Adrenal gland (tissue), 12 donors: Measurements from ENCODE around the gene ATG16L1. TPM values are rescaled to one million over a fixed set of nuclear protein-coding genes. Genes with fewer than 3 reads are reported as not detected.

Experiments used
- DNase-seq, 7 donors: peaks; one replicate each; pipeline ENCODE4 v3.0.0-alpha.2; 2019 to 2020
- H3K27ac ChIP-seq, 5 donors: fragments of 200-600 bp; sonication (generic) in 4 of 5; 1 replicate in 3 of 5; 2 replicates in 2 of 5; pipeline versions ENCODE4 v1.5.1 to v1.8.0; 2016 to 2020; ENCODE audit warnings: mild to moderate bottlenecking in 1 of 5
- H3K27me3 ChIP-seq: fragments of 200-600 bp; 2 replicates; pipeline ENCODE4 v1.8.0; 2021
- H3K36me3 ChIP-seq, 2 donors: fragments of 200-600 bp; replicated peaks in 1 of 2; 1 replicate in 1 of 2; 2 replicates in 1 of 2; pipeline versions ENCODE4 v1.5.1 to v1.8.0; 2018 to 2022
- H3K4me1 ChIP-seq, 2 donors: fragments of 200-600 bp; replicated peaks in 1 of 2; 1 replicate in 1 of 2; 2 replicates in 1 of 2; pipeline versions ENCODE4 v1.5.1 to v1.8.0; 2018 to 2021
- H3K4me3 ChIP-seq, 4 donors: fragments of 200-600 bp; sonication (generic) in 3 of 4; one replicate each; pipeline ENCODE4 v1.5.1; 2016 to 2018
- H3K9me3 ChIP-seq, 3 donors: fragments of 200-600 bp; sonication (generic) in 1 of 3; replicated peaks in 1 of 3; 1 replicate in 2 of 3; 2 replicates in 1 of 3; pipeline versions ENCODE4 v1.5.1 to v1.8.0; 2016 to 2021
- POLR2A ChIP-seq, 2 donors: fragments of 450-650 bp; IDR thresholded peaks; one replicate each; pipeline ENCODE4 v1.6.1; 2017; ENCODE audit warnings: antibody characterized with exemption in 2 of 2, mild to moderate bottlenecking in 2 of 2, moderate library complexity in 1 of 2
- WGBS, 4 donors: extraction: QIAGEN DNeasy Blood & Tissue Kit in 2 of 4; methylation state at CpG; one replicate each; pipeline versions ENCODE4 v1.1.5 to v1.1.7; 2013 to 2017; 5-methylcytosine and 5-hydroxymethylcytosine counted together
- intact Hi-C, 2 donors: fragments of 100-400 bp; cut with DNase I; formaldehyde crosslinking; loops; one replicate each; pipeline versions ENCODE4 v1.14.1 to v1.15.0; 2022 to 2023
- polyA plus RNA-seq, 3 donors: library from polyadenylated mRNA; stranded (reverse); fragments of 200-250 nt in 2 of 3; fragments of 350-450 nt in 1 of 3; fragmentation: Illumina TruSeq in 1 of 3; extraction: RNeasy Lipid Tissue Mini Kit (QIAGEN cat#74804) in 1 of 3; gene quantifications; one replicate each; pipeline ENCODE4 v1.2.3, GENCODE V29; 2013 to 2014
- total RNA-seq, 9 donors: library from RNA; depleted of rRNA in 4 of 9; stranded (reverse); fragments of >200 nt in 4 of 9; fragments of 120-200 nt in 1 of 9; fragmentation: NEBNext Ultra II Directional in 1 of 9; extraction: Animal tissue kit (Norgen Biotek cat#: 25700) in 1 of 9; gene quantifications; one replicate each; pipeline versions ENCODE4 v1.1.0 to v1.2.4, GENCODE V29; 2013 to 2023
- TF ChIP-seq, protein P1 (sequence below), 6 experiments: fragments of 450-650 bp in 4 of 6; fragments of 200-600 bp in 2 of 6; sonication (generic) in 1 of 6; IDR thresholded peaks; 1 replicate in 5 of 6; 2 replicates in 1 of 6; pipeline versions ENCODE4 v1.5.1 to v1.8.0; 2016 to 2021; ENCODE audit warnings: antibody characterized with exemption in 6 of 6, mild to moderate bottlenecking in 2 of 6, moderate library complexity in 1 of 6
- donor health status: healthy with polysubstance abuse.
- donor health status: Bipolar disorder and iron deficiency.
- donor health status: DM: yes; HTN: yes; CAD: no.
- donor health status: DM: no; HTN: no; CAD: no.
- donor health status: DM: no; HTN: no; CAD: no.
- donor health status: DM: yes; HTN: yes; CAD: no.

ATG16L1 gene
- total and polyA plus RNA-seq, 12 donors = 10.0 to 37.7 (median 22.1) TPM

DNA sequence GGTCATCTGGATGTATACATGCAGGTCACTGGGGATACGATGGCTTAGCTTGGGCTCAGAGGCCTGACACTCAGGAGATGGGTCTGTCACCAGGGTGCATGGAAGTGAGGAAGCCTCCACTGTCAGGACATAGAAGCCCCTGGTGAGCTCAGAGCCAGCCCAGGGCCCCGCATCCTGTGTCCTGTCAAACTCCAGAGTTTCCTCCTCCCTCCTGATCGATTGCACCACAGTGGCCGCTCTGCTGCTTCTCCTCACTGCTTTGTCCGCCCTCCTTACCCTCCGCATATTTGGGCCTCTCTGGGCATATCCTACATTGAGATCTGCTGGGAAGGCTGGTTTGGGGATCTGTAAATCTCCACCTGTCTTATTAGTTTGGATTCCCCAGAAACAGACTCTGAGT lies 37.5 kb upstream of the ATG16L1 start:
- TF ChIP-seq POLR2A (IDR thresholded peaks at IDR 0.05) = no peak
- TF ChIP-seq, protein P1, sequence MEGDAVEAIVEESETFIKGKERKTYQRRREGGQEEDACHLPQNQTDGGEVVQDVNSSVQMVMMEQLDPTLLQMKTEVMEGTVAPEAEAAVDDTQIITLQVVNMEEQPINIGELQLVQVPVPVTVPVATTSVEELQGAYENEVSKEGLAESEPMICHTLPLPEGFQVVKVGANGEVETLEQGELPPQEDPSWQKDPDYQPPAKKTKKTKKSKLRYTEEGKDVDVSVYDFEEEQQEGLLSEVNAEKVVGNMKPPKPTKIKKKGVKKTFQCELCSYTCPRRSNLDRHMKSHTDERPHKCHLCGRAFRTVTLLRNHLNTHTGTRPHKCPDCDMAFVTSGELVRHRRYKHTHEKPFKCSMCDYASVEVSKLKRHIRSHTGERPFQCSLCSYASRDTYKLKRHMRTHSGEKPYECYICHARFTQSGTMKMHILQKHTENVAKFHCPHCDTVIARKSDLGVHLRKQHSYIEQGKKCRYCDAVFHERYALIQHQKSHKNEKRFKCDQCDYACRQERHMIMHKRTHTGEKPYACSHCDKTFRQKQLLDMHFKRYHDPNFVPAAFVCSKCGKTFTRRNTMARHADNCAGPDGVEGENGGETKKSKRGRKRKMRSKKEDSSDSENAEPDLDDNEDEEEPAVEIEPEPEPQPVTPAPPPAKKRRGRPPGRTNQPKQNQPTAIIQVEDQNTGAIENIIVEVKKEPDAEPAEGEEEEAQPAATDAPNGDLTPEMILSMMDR (IDR thresholded peaks at IDR 0.05) = no peak
- intact Hi-C loops = no loop called here
- no peak for DNase-seq
- WGBS, 4 donors = 65 to 88% (median 87%) methylated on average over 6 of the region's 6 CpGs
- Histone ChIP-seq H3K27me3 (no peaks in the 10 kb centered on the region), H3K4me3 (no peak overlapping the region), H3K36me3 (no peaks in the 10 kb centered on the region), H3K27ac (no peak overlapping the region), H3K9me3 (no peaks in the 10 kb centered on the region), H3K4me1 (no peaks in the 10 kb centered on the region)

- Histone ChIP-seq H3K9me3 (no peaks in the 10 kb centered on the region), H3K27me3 (no peaks in the 10 kb centered on the region), H3K4me3 (no peak overlapping the region), H3K4me1 (no peaks in the 10 kb centered on the region), H3K36me3 (no peaks in the 10 kb centered on the region), H3K27ac (no peak overlapping the region)
- peak in 1 of 7 donors; percentile 23 for DNase-seq
- TF ChIP-seq, protein P1 (IDR thresholded peaks at IDR 0.05) = no peak
- no peak for TF ChIP-seq POLR2A (IDR thresholded peaks at IDR 0.05)
- intact Hi-C loops = no loop called here
- WGBS, 4 donors = 69 to 74% (median 73%) methylated on average over 8 of the region's 8 CpGs
Measured at GRCh38 chr2:233217892-233218377, 33.5 kb upstream of the ATG16L1 start.

DNA sequence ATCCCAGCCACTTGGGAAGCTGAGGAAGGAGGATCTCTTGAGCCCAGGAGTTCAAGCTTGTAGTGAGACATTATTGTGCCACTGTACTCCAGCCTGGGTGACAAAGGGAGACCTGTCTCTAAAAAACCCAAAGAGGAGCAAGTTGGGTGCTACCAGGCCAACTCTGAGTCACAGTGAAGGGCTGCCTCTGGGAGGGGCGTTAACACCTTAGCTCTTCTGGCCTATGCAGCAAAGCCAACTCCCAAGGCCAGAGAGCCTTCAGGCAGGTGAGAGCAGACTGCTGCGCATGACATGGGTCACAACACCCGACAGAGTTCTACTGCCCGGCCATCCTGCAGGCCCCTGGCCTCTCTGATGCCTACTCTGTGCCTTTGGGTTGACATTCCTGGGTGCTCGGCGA lies 32.6 kb upstream of the ATG16L1 start:
- H3K4me3 ChIP-seq = no peak overlapping the region
- H3K36me3 ChIP-seq = no peaks in the 10 kb centered on the region
- H3K9me3 ChIP-seq = no peaks in the 10 kb centered on the region
- TF ChIP-seq, protein P1 (IDR thresholded peaks at IDR 0.05) = no peak
- TF ChIP-seq POLR2A (IDR thresholded peaks at IDR 0.05) = no peak
- no peak for DNase-seq
- WGBS, 4 donors = 93 to 98% (median 95%) methylated on average over 6 of the region's 6 CpGs
- no peak overlapping the region for H3K27ac ChIP-seq
- H3K27me3 ChIP-seq = no peaks in the 10 kb centered on the region
- no peaks in the 10 kb centered on the region for H3K4me1 ChIP-seq
- intact Hi-C loops = no loop called here

GRCh38 chr2:233219848-233220247 lies 31.6 kb upstream of the ATG16L1 start:
- H3K4me3 ChIP-seq = no peak overlapping the region
- intact Hi-C loops = no loop called here
- H3K27me3 ChIP-seq = no peaks in the 10 kb centered on the region
- WGBS, 4 donors = 79 to 97% (median 90%) methylated on average over 1 of the region's 1 CpG
- H3K9me3 ChIP-seq = no peaks in the 10 kb centered on the region
- H3K36me3 ChIP-seq = no peaks in the 10 kb centered on the region
- TF ChIP-seq, protein P1 (IDR thresholded peaks at IDR 0.05) = no peak
- no peaks in the 10 kb centered on the region for H3K4me1 ChIP-seq
- DNase-seq = no peak
- H3K27ac ChIP-seq = no peak overlapping the region
